ENCODE measurements around the gene HHIPL2.

The HHIPL2 gene

DNA sequence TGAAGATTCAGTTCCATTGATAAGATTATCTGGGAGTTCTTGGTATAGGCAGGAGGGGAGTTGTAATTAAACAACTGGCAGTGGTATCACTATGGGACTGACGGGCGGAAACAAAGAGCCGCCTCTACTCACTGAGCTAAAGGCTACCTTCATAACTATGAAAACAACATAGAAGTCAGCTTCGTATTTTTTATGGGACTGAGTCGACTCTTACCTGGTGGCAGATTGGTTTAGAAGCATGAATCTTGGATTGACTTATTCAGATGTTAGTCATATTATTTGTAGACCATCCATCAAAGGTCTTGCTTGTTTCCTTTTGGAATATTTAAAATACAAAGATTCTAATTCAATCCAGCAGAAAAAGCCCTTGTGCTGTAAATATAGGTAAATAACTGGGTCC is 6.3 kb upstream of the HHIPL2 start:
- Histone ChIP-seq H3K4me3 (ENCODE audit: low read depth, low read length) (no peak overlapping the region), H3K9me3 (ENCODE audit: control insufficient read depth, insufficient read depth, low read depth, low read length) (no peaks in the 10 kb centered on the region), H3K4me1 (ENCODE audit: control insufficient read depth, insufficient read depth, low read length) (no peaks in the 10 kb centered on the region), H3K27ac (ENCODE audit: extremely low read depth, low read depth, low read length) (no peak overlapping the region), H3K36me3 (ENCODE audit: control insufficient read depth in 2 of 2, insufficient read depth in 1 of 2, low read length in 2 of 2) (peaks cover 0 to 21% of the 10 kb centered on the region in 2 experiments)
- ChIA-PET POLR2A (no interaction called here), CTCF (interaction anchor here (0.7 kb wide), 1 partner anchor 66 kb away, joined by 5 read pairs; no protein-coding TSS in a partner anchor)
- TF ChIP-seq, protein P1, sequence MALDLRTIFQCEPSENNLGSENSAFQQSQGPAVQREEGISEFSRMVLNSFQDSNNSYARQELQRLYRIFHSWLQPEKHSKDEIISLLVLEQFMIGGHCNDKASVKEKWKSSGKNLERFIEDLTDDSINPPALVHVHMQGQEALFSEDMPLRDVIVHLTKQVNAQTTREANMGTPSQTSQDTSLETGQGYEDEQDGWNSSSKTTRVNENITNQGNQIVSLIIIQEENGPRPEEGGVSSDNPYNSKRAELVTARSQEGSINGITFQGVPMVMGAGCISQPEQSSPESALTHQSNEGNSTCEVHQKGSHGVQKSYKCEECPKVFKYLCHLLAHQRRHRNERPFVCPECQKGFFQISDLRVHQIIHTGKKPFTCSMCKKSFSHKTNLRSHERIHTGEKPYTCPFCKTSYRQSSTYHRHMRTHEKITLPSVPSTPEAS (tag by site-specific recombination; IDR thresholded peaks at IDR 0.05) = no peak
- TF ChIP-seq ZNF544 (tag by site-specific recombination; IDR thresholded peaks at IDR 0.05) (no peak), ZNF571 (tag by site-specific recombination; IDR thresholded peaks at IDR 0.05) (no peak), SETDB1 (IDR thresholded peaks at IDR 0.05; ENCODE audit: insufficient read length, low read length) (no peak), ZNF221 (tag by site-specific recombination; IDR thresholded peaks at IDR 0.05; ENCODE audit: borderline replicate concordance) (no peak), ZNF426 (tag by site-specific recombination; IDR thresholded peaks at IDR 0.05) (no peak), ZNF394 (tag by site-specific recombination; IDR thresholded peaks at IDR 0.05; ENCODE audit: borderline replicate concordance) (no peak), ZBTB8A (tag by site-specific recombination; IDR thresholded peaks at IDR 0.05) (no peak), ZNF514 (tag by site-specific recombination; IDR thresholded peaks at IDR 0.05) (no peak)
- TF ChIP-seq, protein P2, sequence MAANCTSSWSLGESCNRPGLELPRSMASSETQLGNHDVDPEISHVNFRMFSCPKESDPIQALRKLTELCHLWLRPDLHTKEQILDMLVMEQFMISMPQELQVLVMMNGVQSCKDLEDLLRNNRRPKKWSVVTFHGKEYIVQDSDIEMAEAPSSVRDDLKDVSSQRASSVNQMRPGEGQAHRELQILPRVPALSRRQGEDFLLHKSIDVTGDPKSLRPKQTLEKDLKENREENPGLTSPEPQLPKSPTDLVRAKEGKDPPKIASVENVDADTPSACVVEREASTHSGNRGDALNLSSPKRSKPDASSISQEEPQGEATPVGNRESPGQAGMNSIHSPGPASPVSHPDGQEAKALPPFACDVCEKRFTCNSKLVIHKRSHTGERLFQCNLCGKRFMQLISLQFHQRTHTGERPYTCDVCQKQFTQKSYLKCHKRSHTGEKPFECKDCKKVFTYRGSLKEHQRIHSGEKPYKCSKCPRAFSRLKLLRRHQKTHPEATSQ (tag by site-specific recombination; IDR thresholded peaks at IDR 0.05) = no peak
- TF ChIP-seq, protein P3, sequence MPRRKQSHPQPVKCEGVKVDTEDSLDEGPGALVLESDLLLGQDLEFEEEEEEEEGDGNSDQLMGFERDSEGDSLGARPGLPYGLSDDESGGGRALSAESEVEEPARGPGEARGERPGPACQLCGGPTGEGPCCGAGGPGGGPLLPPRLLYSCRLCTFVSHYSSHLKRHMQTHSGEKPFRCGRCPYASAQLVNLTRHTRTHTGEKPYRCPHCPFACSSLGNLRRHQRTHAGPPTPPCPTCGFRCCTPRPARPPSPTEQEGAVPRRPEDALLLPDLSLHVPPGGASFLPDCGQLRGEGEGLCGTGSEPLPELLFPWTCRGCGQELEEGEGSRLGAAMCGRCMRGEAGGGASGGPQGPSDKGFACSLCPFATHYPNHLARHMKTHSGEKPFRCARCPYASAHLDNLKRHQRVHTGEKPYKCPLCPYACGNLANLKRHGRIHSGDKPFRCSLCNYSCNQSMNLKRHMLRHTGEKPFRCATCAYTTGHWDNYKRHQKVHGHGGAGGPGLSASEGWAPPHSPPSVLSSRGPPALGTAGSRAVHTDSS (tag by site-specific recombination; IDR thresholded peaks at IDR 0.05) = no peak
- TF ChIP-seq, protein P4, sequence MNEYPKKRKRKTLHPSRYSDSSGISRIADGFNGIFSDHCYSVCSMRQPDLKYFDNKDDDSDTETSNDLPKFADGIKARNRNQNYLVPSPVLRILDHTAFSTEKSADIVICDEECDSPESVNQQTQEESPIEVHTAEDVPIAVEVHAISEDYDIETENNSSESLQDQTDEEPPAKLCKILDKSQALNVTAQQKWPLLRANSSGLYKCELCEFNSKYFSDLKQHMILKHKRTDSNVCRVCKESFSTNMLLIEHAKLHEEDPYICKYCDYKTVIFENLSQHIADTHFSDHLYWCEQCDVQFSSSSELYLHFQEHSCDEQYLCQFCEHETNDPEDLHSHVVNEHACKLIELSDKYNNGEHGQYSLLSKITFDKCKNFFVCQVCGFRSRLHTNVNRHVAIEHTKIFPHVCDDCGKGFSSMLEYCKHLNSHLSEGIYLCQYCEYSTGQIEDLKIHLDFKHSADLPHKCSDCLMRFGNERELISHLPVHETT (tag by site-specific recombination; IDR thresholded peaks at IDR 0.05) = no peak
- TF ChIP-seq, protein P5, sequence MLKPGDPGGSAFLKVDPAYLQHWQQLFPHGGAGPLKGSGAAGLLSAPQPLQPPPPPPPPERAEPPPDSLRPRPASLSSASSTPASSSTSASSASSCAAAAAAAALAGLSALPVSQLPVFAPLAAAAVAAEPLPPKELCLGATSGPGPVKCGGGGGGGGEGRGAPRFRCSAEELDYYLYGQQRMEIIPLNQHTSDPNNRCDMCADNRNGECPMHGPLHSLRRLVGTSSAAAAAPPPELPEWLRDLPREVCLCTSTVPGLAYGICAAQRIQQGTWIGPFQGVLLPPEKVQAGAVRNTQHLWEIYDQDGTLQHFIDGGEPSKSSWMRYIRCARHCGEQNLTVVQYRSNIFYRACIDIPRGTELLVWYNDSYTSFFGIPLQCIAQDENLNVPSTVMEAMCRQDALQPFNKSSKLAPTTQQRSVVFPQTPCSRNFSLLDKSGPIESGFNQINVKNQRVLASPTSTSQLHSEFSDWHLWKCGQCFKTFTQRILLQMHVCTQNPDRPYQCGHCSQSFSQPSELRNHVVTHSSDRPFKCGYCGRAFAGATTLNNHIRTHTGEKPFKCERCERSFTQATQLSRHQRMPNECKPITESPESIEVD (tag by site-specific recombination; IDR thresholded peaks at IDR 0.05) = no peak
- TF ChIP-seq, protein P6, sequence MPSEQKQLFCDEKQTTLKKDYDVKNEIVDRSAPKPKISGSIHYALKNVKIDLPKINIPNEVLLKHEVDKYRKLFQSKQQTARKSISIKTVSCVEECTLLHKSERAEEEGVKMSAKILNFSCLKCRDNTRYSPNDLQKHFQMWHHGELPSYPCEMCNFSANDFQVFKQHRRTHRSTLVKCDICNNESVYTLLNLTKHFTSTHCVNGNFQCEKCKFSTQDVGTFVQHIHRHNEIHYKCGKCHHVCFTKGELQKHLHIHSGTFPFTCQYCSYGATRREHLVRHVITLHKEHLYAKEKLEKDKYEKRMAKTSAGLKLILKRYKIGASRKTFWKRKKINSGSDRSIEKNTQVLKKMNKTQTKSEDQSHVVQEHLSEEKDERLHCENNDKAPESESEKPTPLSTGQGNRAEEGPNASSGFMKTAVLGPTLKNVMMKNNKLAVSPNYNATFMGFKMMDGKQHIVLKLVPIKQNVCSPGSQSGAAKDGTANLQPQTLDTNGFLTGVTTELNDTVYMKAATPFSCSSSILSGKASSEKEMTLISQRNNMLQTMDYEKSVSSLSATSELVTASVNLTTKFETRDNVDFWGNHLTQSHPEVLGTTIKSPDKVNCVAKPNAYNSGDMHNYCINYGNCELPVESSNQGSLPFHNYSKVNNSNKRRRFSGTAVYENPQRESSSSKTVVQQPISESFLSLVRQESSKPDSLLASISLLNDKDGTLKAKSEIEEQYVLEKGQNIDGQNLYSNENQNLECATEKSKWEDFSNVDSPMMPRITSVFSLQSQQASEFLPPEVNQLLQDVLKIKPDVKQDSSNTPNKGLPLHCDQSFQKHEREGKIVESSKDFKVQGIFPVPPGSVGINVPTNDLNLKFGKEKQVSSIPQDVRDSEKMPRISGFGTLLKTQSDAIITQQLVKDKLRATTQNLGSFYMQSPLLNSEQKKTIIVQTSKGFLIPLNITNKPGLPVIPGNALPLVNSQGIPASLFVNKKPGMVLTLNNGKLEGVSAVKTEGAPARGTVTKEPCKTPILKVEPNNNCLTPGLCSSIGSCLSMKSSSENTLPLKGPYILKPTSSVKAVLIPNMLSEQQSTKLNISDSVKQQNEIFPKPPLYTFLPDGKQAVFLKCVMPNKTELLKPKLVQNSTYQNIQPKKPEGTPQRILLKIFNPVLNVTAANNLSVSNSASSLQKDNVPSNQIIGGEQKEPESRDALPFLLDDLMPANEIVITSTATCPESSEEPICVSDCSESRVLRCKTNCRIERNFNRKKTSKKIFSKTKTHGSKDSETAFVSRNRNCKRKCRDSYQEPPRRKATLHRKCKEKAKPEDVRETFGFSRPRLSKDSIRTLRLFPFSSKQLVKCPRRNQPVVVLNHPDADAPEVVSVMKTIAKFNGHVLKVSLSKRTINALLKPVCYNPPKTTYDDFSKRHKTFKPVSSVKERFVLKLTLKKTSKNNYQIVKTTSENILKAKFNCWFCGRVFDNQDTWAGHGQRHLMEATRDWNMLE (tag by site-specific recombination; conservative IDR thresholded peaks at IDR 0.05; ENCODE audit: low read depth) = no peak
